Measurements from ENCODE around the gene CCDC102B.

Gene CCDC102B

DNA sequence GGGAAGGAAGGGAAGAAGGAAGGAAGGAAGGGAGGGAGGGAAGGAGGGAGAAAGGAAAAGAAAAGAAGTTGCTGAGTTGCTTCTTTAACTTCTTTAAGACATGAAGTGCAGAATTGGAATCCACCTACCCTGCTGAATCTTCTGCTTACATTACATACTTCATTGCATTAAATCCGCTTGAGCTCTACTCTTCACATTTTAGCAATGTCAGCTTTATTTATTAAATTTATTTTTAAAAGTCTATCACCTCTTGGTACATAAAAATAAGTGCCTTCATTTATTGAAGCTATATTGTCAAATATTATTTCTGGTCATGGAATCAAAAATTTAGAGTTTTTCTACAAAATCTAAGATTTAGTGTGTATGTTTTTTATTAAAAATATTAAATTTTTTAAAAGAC lies 284.6 kb downstream of the CCDC102B start:
- no peak for DNase-seq (ENCODE audit: low read depth in 2 of 2)

DNA sequence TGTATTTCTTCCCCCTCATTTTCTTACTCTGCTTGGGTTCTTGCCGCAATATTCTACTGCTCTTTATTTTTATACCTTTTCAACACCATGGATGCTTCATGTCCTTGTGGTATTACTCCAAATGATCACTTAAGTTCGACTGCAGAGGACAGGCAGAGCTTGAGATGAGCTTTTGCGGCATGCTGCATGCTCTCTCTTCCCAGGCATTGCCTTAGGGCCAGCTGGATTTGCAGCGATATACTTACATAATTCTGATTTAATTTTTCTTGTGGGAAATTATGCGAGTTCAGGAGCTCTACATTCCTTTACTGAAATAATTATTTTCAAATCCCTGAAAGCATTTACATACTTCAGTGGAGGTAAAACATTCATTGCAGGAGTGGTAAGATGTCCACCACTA lies 288.1 kb downstream of the CCDC102B start:
- no peak for DNase-seq (ENCODE audit: low read depth in 2 of 2)

DNA sequence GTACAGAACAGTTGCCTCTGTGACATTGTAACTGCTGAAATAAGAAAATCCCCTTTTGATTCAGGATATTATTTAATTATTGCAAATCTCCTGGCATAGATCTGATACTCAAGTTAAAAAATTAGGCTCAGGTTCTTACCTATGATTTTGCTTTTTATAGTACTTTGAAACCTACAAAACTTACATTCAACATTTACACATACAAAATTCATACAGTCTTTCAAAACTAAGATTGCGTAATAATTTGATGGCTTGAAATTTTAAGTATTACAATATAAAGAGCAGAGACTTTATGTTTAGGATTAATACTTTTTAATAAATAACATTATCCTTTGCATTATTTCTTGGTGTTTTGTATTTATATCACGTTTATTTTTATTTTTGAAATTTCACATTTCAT lies 291.1 kb downstream of the CCDC102B start:
- no peak for DNase-seq (ENCODE audit: low read depth in 2 of 2)

- no peak for DNase-seq (ENCODE audit: low read depth in 2 of 2)
Measured at GRCh38 chr18:69097349-69097748, 299.5 kb downstream of the CCDC102B start.

- no peak for DNase-seq (ENCODE audit: low read depth in 2 of 2)
Measured at GRCh38 chr18:69102959-69103358, 305.1 kb downstream of the CCDC102B start.

All from stimulated activated CD8-positive, alpha-beta memory T cell treated with anti-CD3 and anti-CD28 coated beads, Interleukin-2, amount 100 ng/mL, for 48 hours (primary cell).